Glutamatergic neuron (in vitro differentiated cells): ENCODE results near the gene CATSPER1. TPM values are rescaled to one million over a fixed set of nuclear protein-coding genes. Genes with fewer than 3 reads are reported as not detected.

Experiments
- DNase-seq: peaks from one replicate; pipeline ENCODE4 v3.0.0; 2022
- H3K27ac Mint-ChIP-seq: one replicate; pipeline ENCODE4 v1.8.0; 2020; ENCODE audit warnings: mild to moderate bottlenecking, mixed read lengths, inconsistent platforms; ENCODE audit not compliant: unreplicated experiment
- H3K27me3 Mint-ChIP-seq: one replicate; pipeline ENCODE4 v1.8.0; 2020; ENCODE audit warnings: mild to moderate bottlenecking, moderate library complexity, mixed read lengths, inconsistent platforms; ENCODE audit not compliant: unreplicated experiment
- H3K36me3 Mint-ChIP-seq: one replicate; pipeline ENCODE4 v1.8.0; 2020; ENCODE audit warnings: mild to moderate bottlenecking, mixed read lengths, inconsistent platforms; ENCODE audit not compliant: unreplicated experiment
- H3K4me1 Mint-ChIP-seq: one replicate; pipeline ENCODE4 v1.8.0; 2020; ENCODE audit warnings: mild to moderate bottlenecking, low read depth, mixed read lengths, inconsistent platforms; ENCODE audit not compliant: unreplicated experiment
- H3K4me3 Mint-ChIP-seq: one replicate; pipeline ENCODE4 v1.8.0; 2020; ENCODE audit warnings: mild to moderate bottlenecking, mixed read lengths, inconsistent platforms; ENCODE audit not compliant: unreplicated experiment
- H3K9me3 Mint-ChIP-seq: one replicate; pipeline ENCODE4 v1.8.0; 2020; ENCODE audit warnings: mild to moderate bottlenecking, moderate library complexity, mixed read lengths, inconsistent platforms; ENCODE audit not compliant: unreplicated experiment
- CTCF ChIP-seq: fragments of 200-600 bp; sonication (generic); IDR thresholded peaks from one replicate; pipeline ENCODE4 v1.5.0; 2021; ENCODE audit not compliant: partially characterized antibody, unreplicated experiment
- total RNA-seq: library from RNA; stranded (reverse); fragmentation: NEBNext Ultra II Directional; extraction: Animal tissue kit (Norgen Biotek cat#: 25700); gene quantifications from one replicate; pipeline ENCODE4 v1.2.1, GENCODE V29; 2021; ENCODE audit not compliant: unreplicated experiment

Gene CATSPER1
- total RNA-seq, 1 donor from 2014 or later = not detected

GRCh38 chr11:66062408-66062807 lies 36.1 kb upstream of the CATSPER1 start:
- Mint-ChIP-seq H3K36me3 (peaks cover 4% of the 10 kb centered on the region), H3K27ac (no peak overlapping the region), H3K27me3 (no peaks in the 10 kb centered on the region), H3K9me3 (peaks cover 4% of the 10 kb centered on the region), H3K4me1 (no peaks in the 10 kb centered on the region), H3K4me3 (no peak overlapping the region)
- DNase-seq = no peak
- TF ChIP-seq CTCF = no peak

GRCh38 chr11:66061268-66061667 lies 35.0 kb upstream of the CATSPER1 start:
- H3K9me3 Mint-ChIP-seq = peaks cover 4% of the 10 kb centered on the region
- H3K4me1 Mint-ChIP-seq = no peaks in the 10 kb centered on the region
- no peak for TF ChIP-seq CTCF
- H3K4me3 Mint-ChIP-seq = no peak overlapping the region
- H3K27me3 Mint-ChIP-seq = no peaks in the 10 kb centered on the region
- H3K36me3 Mint-ChIP-seq = peaks cover 4% of the 10 kb centered on the region
- H3K27ac Mint-ChIP-seq = no peak overlapping the region
- no peak for DNase-seq

- no peak for DNase-seq
- peaks cover 4% of the 10 kb centered on the region for H3K36me3 Mint-ChIP-seq
- peaks cover 4% of the 10 kb centered on the region for H3K9me3 Mint-ChIP-seq
- peaks cover 2% of the 10 kb centered on the region for H3K27me3 Mint-ChIP-seq
- H3K4me1 Mint-ChIP-seq = no peaks in the 10 kb centered on the region
- no peak overlapping the region for H3K27ac Mint-ChIP-seq
- TF ChIP-seq CTCF = no peak
- H3K4me3 Mint-ChIP-seq = no peak overlapping the region
Observed at GRCh38 chr11:66059966-66060680, 33.8 kb upstream of the CATSPER1 start.

GRCh38 chr11:66056501-66056900 lies 30.2 kb upstream of the CATSPER1 start:
- Mint-ChIP-seq H3K4me3 (no peak overlapping the region), H3K36me3 (no peaks in the 10 kb centered on the region), H3K27ac (no peak overlapping the region), H3K4me1 (peaks cover 6% of the 10 kb centered on the region), H3K9me3 (peaks cover 6% of the 10 kb centered on the region), H3K27me3 (peaks cover 4% of the 10 kb centered on the region)
- DNase-seq = no peak
- no peak for TF ChIP-seq CTCF

- H3K4me1 Mint-ChIP-seq = peaks cover 17% of the 10 kb centered on the region
- peaks cover 5% of the 10 kb centered on the region for H3K27me3 Mint-ChIP-seq
- H3K4me3 Mint-ChIP-seq = no peak overlapping the region
- DNase-seq = no peak
- peaks cover 10% of the 10 kb centered on the region for H3K9me3 Mint-ChIP-seq
- no peak overlapping the region for H3K27ac Mint-ChIP-seq
- H3K36me3 Mint-ChIP-seq = no peaks in the 10 kb centered on the region
- TF ChIP-seq CTCF = no peak
Observed at GRCh38 chr11:66055021-66055420, 28.7 kb upstream of the CATSPER1 start.
